ENCODE measurements around the gene KRT23.
A peak's percentile ranks its signal among the peaks of the same experiment; 100 is the strongest.

Gene KRT23

DNA sequence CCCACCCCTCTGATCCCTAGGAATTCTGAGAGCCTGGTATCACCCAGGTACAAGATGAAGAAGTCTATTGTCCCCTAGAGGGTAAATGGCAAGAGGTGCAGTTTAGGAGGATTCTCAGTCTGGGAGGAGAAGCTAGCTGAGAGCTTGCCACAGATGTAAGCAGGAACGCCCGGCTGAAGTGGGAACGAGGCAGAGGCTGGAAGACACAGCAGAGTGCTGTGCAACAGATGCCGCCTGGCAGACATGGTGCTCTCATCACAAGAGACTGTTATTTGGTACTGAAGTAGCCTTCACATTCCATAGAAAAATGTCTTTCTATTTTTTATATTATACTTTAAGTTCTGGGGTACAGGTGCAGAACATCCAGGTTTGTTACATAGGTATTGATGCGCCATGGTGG, 32.1 kb downstream of the KRT23 start:
- no peak for TF ChIP-seq Cebpa-rat (IDR thresholded peaks at IDR 0.05)
- peaks cover 0 to 30% (median 11%) of the 10 kb centered on the region in 10 experiments; a peak in 13 of 20 replicates for H3K4me1 ChIP-seq
- no peaks in the 10 kb centered on the region for H4K20me1 ChIP-seq
- no peak overlapping the region for H3K4me2 ChIP-seq
- H3K27me3 ChIP-seq, result no peaks in the 10 kb centered on the region
- no peaks in the 10 kb centered on the region for H3K36me3 ChIP-seq
- H3K9ac ChIP-seq, result no peak overlapping the region
- H3K4me3 ChIP-seq, result no peak overlapping the region
- H3K9me3 ChIP-seq (replicated peaks in 1 of 11), result no peaks in the 10 kb centered on the region
- no peak overlapping the region for H3K27ac ChIP-seq

- Histone ChIP-seq H3K36me3 (no peaks in the 10 kb centered on the region), H3K4me3 (no peak overlapping the region), H3K27me3 (no peaks in the 10 kb centered on the region), H3K4me1 (peaks cover 0 to 20% (median 11%) of the 10 kb centered on the region in 10 experiments; a peak in 13 of 20 replicates), H3K4me2 (peak overlapping the region in 7 of 11 experiments; percentile 14 to 71 (median 46); a peak in 12 of 22 replicates), H3K9me3 (replicated peaks in 1 of 11) (no peaks in the 10 kb centered on the region), H3K27ac (peak overlapping the region in 5 of 11 experiments; percentile 23 to 57 (median 51); a peak in 9 of 22 replicates), H3K9ac (peak overlapping the region in 2 of 11 experiments; percentile 12 to 26; a peak in 3 of 22 replicates), H4K20me1 (no peaks in the 10 kb centered on the region)
- no peak for TF ChIP-seq Cebpa-rat (IDR thresholded peaks at IDR 0.05)
These were observed 34.2 kb downstream of the KRT23 start for GRCh38 chr17:40903129-40903847.

DNA sequence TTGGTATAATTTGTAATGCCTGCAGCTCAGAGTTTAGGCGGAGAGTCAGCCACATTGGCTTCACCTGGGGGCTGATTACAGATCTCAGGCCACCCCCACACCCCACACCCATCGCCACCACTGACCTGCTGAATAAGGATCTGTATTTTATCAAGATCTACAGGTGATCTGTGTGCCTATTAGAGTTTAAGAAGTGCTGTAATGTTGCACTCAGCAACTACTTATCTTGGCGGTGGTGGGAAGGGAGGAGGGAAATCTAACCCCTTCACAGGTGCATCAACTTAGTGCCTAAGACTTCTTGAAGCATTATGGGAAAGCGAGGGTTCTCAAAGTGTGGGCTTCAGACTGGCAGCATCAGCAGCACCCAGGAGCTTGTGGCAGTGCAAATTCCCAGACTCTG, 34.9 kb downstream of the KRT23 start:
- no peaks in the 10 kb centered on the region for H3K27me3 ChIP-seq
- H3K36me3 ChIP-seq, result no peaks in the 10 kb centered on the region
- H3K9ac ChIP-seq, result no peak overlapping the region
- peak overlapping the region in 4 of 11 experiments; percentile 50 to 57 (median 53); a peak in 7 of 22 replicates for H3K27ac ChIP-seq
- TF ChIP-seq Cebpa-rat (IDR thresholded peaks at IDR 0.05), result no peak
- H3K9me3 ChIP-seq (replicated peaks in 1 of 11), result no peaks in the 10 kb centered on the region
- H3K4me3 ChIP-seq, result no peak overlapping the region
- no peaks in the 10 kb centered on the region for H4K20me1 ChIP-seq
- peak overlapping the region in 5 of 11 experiments; percentile 40 to 71 (median 65); a peak in 10 of 22 replicates for H3K4me2 ChIP-seq
- peaks cover 0 to 20% (median 11%) of the 10 kb centered on the region in 10 experiments; a peak in 13 of 20 replicates for H3K4me1 ChIP-seq

DNA sequence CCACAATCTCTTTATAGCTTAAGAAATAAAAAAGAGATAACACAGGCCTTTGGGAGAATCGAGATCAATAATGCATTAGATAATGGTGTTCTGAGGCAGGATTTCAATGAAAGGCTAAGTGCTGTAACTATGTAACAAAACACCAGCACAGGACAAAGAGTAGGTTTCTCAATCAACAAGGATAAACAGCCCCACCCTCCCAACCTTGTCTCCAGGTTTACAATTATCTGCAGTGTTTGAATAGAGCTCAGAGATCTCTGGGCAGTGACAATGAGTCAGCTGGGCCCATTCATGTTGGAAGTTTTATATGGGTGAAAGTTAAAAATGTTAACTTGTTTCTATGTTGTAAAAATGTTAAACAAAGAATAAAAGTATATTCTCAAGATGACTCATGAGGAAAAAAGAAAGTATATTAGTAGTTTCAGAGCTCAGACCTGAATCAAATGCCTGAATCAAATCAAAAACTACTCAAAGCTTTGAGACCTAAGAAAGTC, 35.4 kb downstream of the KRT23 start:
- Histone ChIP-seq H3K9ac (no peak overlapping the region), H3K27me3 (no peaks in the 10 kb centered on the region), H3K36me3 (no peaks in the 10 kb centered on the region), H3K4me3 (no peak overlapping the region), H3K9me3 (replicated peaks in 1 of 11) (no peaks in the 10 kb centered on the region), H3K4me2 (peak overlapping the region in 2 of 11 experiments; percentile 65 to 71; a peak in 2 of 22 replicates), H3K27ac (no peak overlapping the region), H3K4me1 (peaks cover 0 to 20% (median 10%) of the 10 kb centered on the region in 10 experiments; a peak in 13 of 20 replicates), H4K20me1 (no peaks in the 10 kb centered on the region)
- TF ChIP-seq Cebpa-rat (IDR thresholded peaks at IDR 0.05), result no peak

GRCh38 chr17:40900809-40901356, 36.6 kb downstream of the KRT23 start:
- H3K36me3 ChIP-seq, result no peaks in the 10 kb centered on the region
- no peak overlapping the region for H3K4me3 ChIP-seq
- no peak overlapping the region for H3K9ac ChIP-seq
- no peaks in the 10 kb centered on the region for H3K9me3 ChIP-seq (replicated peaks in 1 of 11)
- no peak overlapping the region for H3K27ac ChIP-seq
- peaks cover 4 to 27% (median 15%) of the 10 kb centered on the region in 10 experiments for H3K4me1 ChIP-seq
- H3K4me2 ChIP-seq, result no peak overlapping the region
- H3K27me3 ChIP-seq, result no peaks in the 10 kb centered on the region
- H4K20me1 ChIP-seq, result no peaks in the 10 kb centered on the region
- TF ChIP-seq Cebpa-rat (IDR thresholded peaks at IDR 0.05), result no peak

DNA sequence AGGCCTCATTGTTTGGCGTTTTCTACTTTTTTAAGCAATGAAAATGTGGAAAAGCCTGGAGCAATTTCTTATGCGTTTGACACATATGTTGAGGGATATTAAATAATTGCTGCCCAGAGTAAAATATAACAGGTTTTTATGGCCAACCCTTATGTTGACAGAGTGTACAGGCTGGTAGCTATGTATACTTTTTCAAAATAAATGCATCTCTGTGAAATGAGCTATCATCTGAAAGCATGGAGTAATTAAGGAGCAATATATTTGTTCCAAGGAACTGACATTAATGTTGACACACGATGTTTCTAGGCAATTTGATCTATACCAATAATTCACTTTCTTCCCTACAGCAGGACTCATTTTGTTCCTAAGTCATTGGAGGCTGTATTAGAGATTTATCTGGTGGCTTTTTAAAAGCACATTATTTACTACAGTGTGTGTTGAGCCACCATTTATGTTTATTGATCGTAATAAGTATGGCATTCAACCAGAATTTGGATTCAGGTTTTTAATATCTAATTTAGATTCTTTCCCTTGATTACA, 40.5 kb downstream of the KRT23 start:
- Histone ChIP-seq H3K9me3 (replicated peaks in 1 of 11) (no peaks in the 10 kb centered on the region), H3K4me1 (peaks cover 17 to 22% (median 20%) of the 10 kb centered on the region in 10 experiments), H3K4me2 (no peak overlapping the region), H3K4me3 (no peak overlapping the region), H3K27me3 (no peaks in the 10 kb centered on the region), H3K9ac (no peak overlapping the region), H4K20me1 (no peaks in the 10 kb centered on the region), H3K36me3 (no peaks in the 10 kb centered on the region), H3K27ac (no peak overlapping the region)
- no peak for TF ChIP-seq Cebpa-rat (IDR thresholded peaks at IDR 0.05)

- Histone ChIP-seq H3K27me3 (no peaks in the 10 kb centered on the region), H3K9ac (peak overlapping the region in 8 of 11 experiments; percentile 9 to 53 (median 25); a peak in 8 of 22 replicates), H3K4me2 (peak overlapping the region; percentile 54 to 82 (median 74)), H4K20me1 (no peaks in the 10 kb centered on the region), H3K27ac (peak overlapping the region in 3 of 11 experiments; percentile 3 to 39 (median 7); a peak in 3 of 22 replicates), H3K4me3 (no peak overlapping the region), H3K9me3 (replicated peaks in 1 of 11) (no peaks in the 10 kb centered on the region), H3K4me1 (peaks cover 17 to 22% (median 20%) of the 10 kb centered on the region in 10 experiments), H3K36me3 (no peaks in the 10 kb centered on the region)
- TF ChIP-seq Cebpa-rat (IDR thresholded peaks at IDR 0.05), result no peak
These were observed 42.2 kb downstream of the KRT23 start for GRCh38 chr17:40895106-40895730.

- no peaks in the 10 kb centered on the region for H3K27me3 ChIP-seq
- H3K4me3 ChIP-seq, result no peak overlapping the region
- H3K36me3 ChIP-seq, result no peaks in the 10 kb centered on the region
- H4K20me1 ChIP-seq, result no peaks in the 10 kb centered on the region
- no peaks in the 10 kb centered on the region for H3K9me3 ChIP-seq (replicated peaks in 1 of 11)
- peaks cover 8 to 18% (median 15%) of the 10 kb centered on the region in 10 experiments; a peak in 19 of 20 replicates for H3K4me1 ChIP-seq
- peak overlapping the region in 8 of 11 experiments; percentile 26 to 65 (median 52); a peak in 9 of 22 replicates for H3K4me2 ChIP-seq
- no peak for TF ChIP-seq Cebpa-rat (IDR thresholded peaks at IDR 0.05)
- no peak overlapping the region for H3K9ac ChIP-seq
- H3K27ac ChIP-seq, result no peak overlapping the region
These were observed 49.2 kb downstream of the KRT23 start for GRCh38 chr17:40888196-40888720.
